Parathyroid adenoma (tissue), 2 donors: ENCODE measurements around the gene ZNF304.
A peak's percentile ranks its signal among the peaks of the same experiment; 100 is the strongest.
"Not testable (repeated sequence)": the region's sequence is repeated elsewhere in the genome, so short reads cannot be mapped to it uniquely, and the experiment has no call there.

Experiments used
- H2AFZ ChIP-seq: fragments of 300-600 bp; sonication (generic); one replicate; pipeline ENCODE4 v1.7.0; 2017; ENCODE audit warnings: antibody characterized with exemption, mild to moderate bottlenecking
- H3K27ac ChIP-seq: fragments of 300-600 bp; sonication (generic); one replicate; pipeline ENCODE4 v1.7.0; 2017
- H3K27me3 ChIP-seq: fragments of 300-600 bp; sonication (generic); one replicate; pipeline ENCODE4 v1.7.0; 2017; ENCODE audit warnings: low read length; ENCODE audit not compliant: control insufficient read depth, insufficient read depth
- H3K36me3 ChIP-seq: fragments of 300-600 bp; sonication (generic); one replicate; pipeline ENCODE4 v1.7.0; 2017; ENCODE audit warnings: low read length; ENCODE audit not compliant: control insufficient read depth, insufficient read depth
- H3K4me1 ChIP-seq: fragments of 300-600 bp; sonication (generic); one replicate; pipeline ENCODE4 v1.7.0; 2017; ENCODE audit warnings: control low read depth
- H3K4me2 ChIP-seq: fragments of 300-600 bp; sonication (generic); one replicate; pipeline ENCODE4 v1.7.0; 2017; ENCODE audit warnings: low read length
- H3K4me3 ChIP-seq: fragments of 300-600 bp; sonication (generic); one replicate; pipeline ENCODE4 v1.7.0; 2017; ENCODE audit warnings: low read depth, low read length
- H3K79me2 ChIP-seq: fragments of 300-600 bp; sonication (generic); one replicate; pipeline ENCODE4 v1.7.0; 2017; ENCODE audit warnings: control low read depth
- H3K9ac ChIP-seq: fragments of 300-600 bp; sonication (generic); one replicate; pipeline ENCODE4 v1.7.0; 2017; ENCODE audit warnings: mild to moderate bottlenecking
- H3K9me3 ChIP-seq: fragments of 300-600 bp; sonication (generic); one replicate; pipeline ENCODE4 v1.7.0; 2017; ENCODE audit warnings: low read length; ENCODE audit not compliant: control insufficient read depth
- CTCF ChIP-seq: fragments of 300-600 bp; sonication (generic); IDR thresholded peaks from one replicate; pipeline ENCODE4 v1.7.0; 2017; ENCODE audit warnings: antibody characterized with exemption, mild to moderate bottlenecking
- donor health status: primary hyperparathyroidism.

ZNF304 gene

GRCh38 chr19:57362997-57363687 is 12.1 kb downstream of the ZNF304 start, which contains the start of the genes TRAPPC2B and ZNF547:
TRAPPC2B (plus strand) TSS chr19:57363551; CDS start chr19:57364834, 1,283 bp downstream.
ZNF547 (plus strand) TSS chr19:57363551; CDS start chr19:57368556, 5,005 bp downstream.
- no peaks in the 10 kb centered on the region for H3K9me3 ChIP-seq

GRCh38 chr19:57363688-57364181 is 12.7 kb downstream of the ZNF304 start:
- peak overlapping the region; percentile 50 for H3K9ac ChIP-seq
- H3K9me3 ChIP-seq = no peaks in the 10 kb centered on the region

More at GRCh38 chr19:57362997-57363687, 12.1 kb downstream of the ZNF304 start, which contains the start of the genes TRAPPC2B and ZNF547:
- Histone ChIP-seq H3K4me2 (peak within 1 kb of the TSS; percentile 83), H3K36me3 (no peaks in the 10 kb centered on the region), H2AFZ (peak within 1 kb of the TSS; percentile 88), H3K27ac (peak within 1 kb of the TSS; percentile 87), H3K79me2 (peaks cover 7% of the 10 kb centered on the region), H3K9ac (peak within 1 kb of the TSS; percentile 50), H3K4me3 (peak within 1 kb of the TSS; percentile 68), H3K27me3 (no peaks in the 10 kb centered on the region), H3K4me1 (peaks cover 6% of the 10 kb centered on the region)
- no peak for TF ChIP-seq CTCF

GRCh38 chr19:57366776-57367175 is 15.7 kb downstream of the ZNF304 start:
- Histone ChIP-seq H3K27me3 (no peaks in the 10 kb centered on the region), H3K4me1 (peaks cover 6% of the 10 kb centered on the region), H3K4me3 (no peak overlapping the region), H3K27ac (no peak overlapping the region), H3K4me2 (no peak overlapping the region), H3K79me2 (peaks cover 10% of the 10 kb centered on the region), H2AFZ (no peak overlapping the region), H3K9ac (no peak overlapping the region), H3K9me3 (no peaks in the 10 kb centered on the region), H3K36me3 (no peaks in the 10 kb centered on the region)
- no peak for TF ChIP-seq CTCF

More at GRCh38 chr19:57363688-57364181, 12.7 kb downstream of the ZNF304 start:
- Histone ChIP-seq H3K27me3 (no peaks in the 10 kb centered on the region), H2AFZ (peak overlapping the region; percentile 74), H3K4me3 (peak overlapping the region; percentile 68), H3K79me2 (peaks cover 7% of the 10 kb centered on the region), H3K4me1 (peaks cover 6% of the 10 kb centered on the region), H3K4me2 (peak overlapping the region; percentile 72), H3K36me3 (no peaks in the 10 kb centered on the region), H3K27ac (peak overlapping the region; percentile 87)
- TF ChIP-seq CTCF = no peak

DNA sequence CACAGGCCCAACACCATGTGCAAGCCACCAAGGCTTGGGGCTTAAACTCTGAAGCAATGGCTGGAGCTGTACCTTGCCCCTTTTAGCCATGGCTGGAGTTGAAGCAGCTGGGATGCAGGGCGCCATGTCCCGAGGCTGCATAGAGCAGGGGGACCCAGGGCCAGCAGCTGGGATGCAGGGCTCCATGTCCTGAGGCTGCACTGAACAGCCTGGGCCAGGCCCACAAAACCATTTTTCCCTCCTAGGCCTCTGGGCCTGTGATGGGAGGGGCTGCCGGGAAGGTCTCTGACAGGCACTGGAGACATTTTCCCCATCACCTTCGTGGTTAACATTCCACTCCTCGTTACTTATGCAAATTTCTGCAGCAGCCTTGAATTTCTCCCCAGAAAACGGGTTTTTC is 23.1 kb downstream of the ZNF304 start:
- no peaks in the 10 kb centered on the region for H3K36me3 ChIP-seq
- H3K4me1 ChIP-seq = no peaks in the 10 kb centered on the region

GRCh38 chr19:57374647-57375046 is 23.6 kb downstream of the ZNF304 start:
- not testable (repeated sequence) for H3K9me3 ChIP-seq, H2AFZ ChIP-seq, H3K4me1 ChIP-seq, H3K4me3 ChIP-seq, H3K27ac ChIP-seq, H3K4me2 ChIP-seq, H3K27me3 ChIP-seq, H3K9ac ChIP-seq, H3K36me3 ChIP-seq
- peaks cover 14% of the 10 kb centered on the region for H3K79me2 ChIP-seq

More for the DNA sequence above, 23.1 kb downstream of the ZNF304 start:
- H3K9ac ChIP-seq = no peak overlapping the region
- TF ChIP-seq CTCF = no peak
- H3K27ac ChIP-seq = no peak overlapping the region
- peaks cover 14% of the 10 kb centered on the region for H3K79me2 ChIP-seq
- no peaks in the 10 kb centered on the region for H3K9me3 ChIP-seq
- no peaks in the 10 kb centered on the region for H3K27me3 ChIP-seq
- no peak overlapping the region for H2AFZ ChIP-seq
- no peak overlapping the region for H3K4me2 ChIP-seq
- H3K4me3 ChIP-seq = no peak overlapping the region
